Endothelial cell of umbilical vein (primary cell): ENCODE results near the gene ITGA1.

Experiments
- EZH2 ChIP-seq: IDR thresholded peaks from 2 replicates; pipeline ENCODE4 v1.6.1; 2012; ENCODE audit warnings: borderline replicate concordance, low read depth, mild to moderate bottlenecking, moderate library complexity, low read length, inconsistent platforms; ENCODE audit not compliant: severe bottlenecking
- FOS ChIP-seq: IDR thresholded peaks from 2 replicates; pipeline ENCODE4 v1.6.1; 2011; ENCODE audit warnings: mild to moderate bottlenecking, low read length, moderate library complexity, borderline replicate concordance; ENCODE audit not compliant: insufficient read depth
- GATA2 ChIP-seq: IDR thresholded peaks from 2 replicates; pipeline ENCODE4 v1.7.0; 2011; ENCODE audit warnings: low read depth, mild to moderate bottlenecking, moderate library complexity, mixed read lengths, low read length; ENCODE audit not compliant: insufficient read length, insufficient read depth
- MYC ChIP-seq: IDR thresholded peaks from one replicate; pipeline ENCODE4 v1.6.1; 2011; ENCODE audit warnings: mild to moderate bottlenecking, low read depth, low read length
- POLR2A ChIP-seq: IDR thresholded peaks from 2 replicates; pipeline ENCODE4 v1.6.1; 2012; ENCODE audit warnings: low read depth, mild to moderate bottlenecking, control low read depth, low read length
- POLR2AphosphoS5 ChIP-seq: IDR thresholded peaks from 2 replicates; pipeline ENCODE4 v1.6.1; 2012; ENCODE audit warnings: low read depth, mild to moderate bottlenecking, control low read depth, low read length, moderate library complexity; ENCODE audit not compliant: insufficient read depth
- TF ChIP-seq, protein P1 (sequence below), 2 donors: IDR thresholded peaks; 1 replicate in 1 of 2; 2 replicates in 1 of 2; pipeline ENCODE4 v1.5.1; 2011; ENCODE audit warnings: low read length in 2 of 2, mild to moderate bottlenecking in 2 of 2, moderate library complexity in 2 of 2, control low read depth in 1 of 2, inconsistent platforms in 1 of 2, low read depth in 1 of 2; ENCODE audit not compliant: insufficient read depth in 1 of 2; ENCODE audit errors: extremely low read depth in 1 of 2
- TF ChIP-seq, protein P2 (sequence below): IDR thresholded peaks from 2 replicates; pipeline ENCODE4 v1.6.1; 2011; ENCODE audit not compliant: insufficient read depth, insufficient read length

DNA sequence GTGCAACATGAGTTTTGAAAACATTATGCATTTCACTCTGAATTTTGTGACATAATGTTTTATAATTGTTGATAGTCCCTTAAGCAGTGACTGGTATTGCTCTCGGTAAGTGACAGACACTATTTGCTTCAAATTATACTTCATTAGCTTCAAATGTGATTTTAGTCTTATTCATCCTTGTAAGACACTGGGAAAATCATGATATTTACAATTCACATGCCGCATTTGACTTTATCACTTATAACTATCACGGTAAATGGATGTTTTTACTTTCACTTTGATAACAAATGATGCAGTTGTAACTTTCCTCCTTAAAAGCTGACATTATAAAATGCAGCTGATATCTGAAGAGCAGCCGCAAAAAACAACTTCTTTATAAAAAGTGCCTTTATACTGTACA, 157.3 kb downstream of the ITGA1 start:
- no peak for TF ChIP-seq POLR2A
- TF ChIP-seq, protein P1, sequence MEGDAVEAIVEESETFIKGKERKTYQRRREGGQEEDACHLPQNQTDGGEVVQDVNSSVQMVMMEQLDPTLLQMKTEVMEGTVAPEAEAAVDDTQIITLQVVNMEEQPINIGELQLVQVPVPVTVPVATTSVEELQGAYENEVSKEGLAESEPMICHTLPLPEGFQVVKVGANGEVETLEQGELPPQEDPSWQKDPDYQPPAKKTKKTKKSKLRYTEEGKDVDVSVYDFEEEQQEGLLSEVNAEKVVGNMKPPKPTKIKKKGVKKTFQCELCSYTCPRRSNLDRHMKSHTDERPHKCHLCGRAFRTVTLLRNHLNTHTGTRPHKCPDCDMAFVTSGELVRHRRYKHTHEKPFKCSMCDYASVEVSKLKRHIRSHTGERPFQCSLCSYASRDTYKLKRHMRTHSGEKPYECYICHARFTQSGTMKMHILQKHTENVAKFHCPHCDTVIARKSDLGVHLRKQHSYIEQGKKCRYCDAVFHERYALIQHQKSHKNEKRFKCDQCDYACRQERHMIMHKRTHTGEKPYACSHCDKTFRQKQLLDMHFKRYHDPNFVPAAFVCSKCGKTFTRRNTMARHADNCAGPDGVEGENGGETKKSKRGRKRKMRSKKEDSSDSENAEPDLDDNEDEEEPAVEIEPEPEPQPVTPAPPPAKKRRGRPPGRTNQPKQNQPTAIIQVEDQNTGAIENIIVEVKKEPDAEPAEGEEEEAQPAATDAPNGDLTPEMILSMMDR (IDR thresholded peaks at IDR 0.05; ENCODE audit: extremely low read depth in 1 of 2, insufficient read depth in 1 of 2, low read depth in 1 of 2, low read length in 2 of 2), result no peak
- TF ChIP-seq POLR2AphosphoS5, result no peak
- no peak for TF ChIP-seq MYC
- no peak for TF ChIP-seq GATA2
- TF ChIP-seq, protein P2, sequence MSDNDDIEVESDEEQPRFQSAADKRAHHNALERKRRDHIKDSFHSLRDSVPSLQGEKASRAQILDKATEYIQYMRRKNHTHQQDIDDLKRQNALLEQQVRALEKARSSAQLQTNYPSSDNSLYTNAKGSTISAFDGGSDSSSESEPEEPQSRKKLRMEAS, result no peak
- TF ChIP-seq EZH2, result no peak
- TF ChIP-seq FOS, result no peak
